SK-N-SH (cell line): ENCODE data around the gene HACE1.

ENCODE experiments used
- CHD2 ChIP-seq: fragments of 150-350 bp; IDR thresholded peaks from 2 replicates; pipeline ENCODE4 v1.6.1; 2018; ENCODE audit warnings: low read length; ENCODE audit not compliant: partially characterized antibody
- EP300 ChIP-seq, 2 experiments: IDR thresholded peaks; 2 replicates each; pipeline versions ENCODE4 v1.4.0 to v1.6.1; 2012; ENCODE audit warnings: borderline replicate concordance in 1 of 2, low read depth in 1 of 2, low read length in 1 of 2
- FOXM1 ChIP-seq: IDR thresholded peaks from 2 replicates; pipeline ENCODE4 v1.4.0; 2012; ENCODE audit warnings: low read depth, mild to moderate bottlenecking
- GABPA ChIP-seq: IDR thresholded peaks from 2 replicates; pipeline ENCODE4 v1.4.0; 2012; ENCODE audit warnings: low read depth, mild to moderate bottlenecking
- JUND ChIP-seq: IDR thresholded peaks from 2 replicates; pipeline ENCODE4 v1.4.0; 2012
- NFIC ChIP-seq: IDR thresholded peaks from 2 replicates; pipeline ENCODE4 v1.4.0; 2012; ENCODE audit warnings: borderline replicate concordance
- POLR2AphosphoS5 ChIP-seq: IDR thresholded peaks from 2 replicates; pipeline ENCODE4 v1.6.1; 2012; ENCODE audit warnings: low read depth, low read length
- TAF1 ChIP-seq: IDR thresholded peaks from 2 replicates; pipeline ENCODE4 v1.6.1; 2012; ENCODE audit warnings: low read depth, mild to moderate bottlenecking, low read length, moderate library complexity, borderline replicate concordance
- YY1 ChIP-seq: IDR thresholded peaks from 2 replicates; pipeline ENCODE4 v1.4.0; 2012; ENCODE audit warnings: low read depth, mild to moderate bottlenecking
- TF ChIP-seq, protein P1 (sequence below): fragments of 200-600 bp; sonication (generic); IDR thresholded peaks from 2 replicates; pipeline ENCODE4 v1.6.1; 2017; ENCODE audit warnings: antibody characterized with exemption, mild to moderate bottlenecking, moderate library complexity
- TF ChIP-seq, protein P2 (sequence below): fragments of 150-350 bp; IDR thresholded peaks from 2 replicates; pipeline ENCODE4 v1.6.1; 2017; ENCODE audit warnings: antibody characterized with exemption, low read length, low read depth, borderline replicate concordance
- TF ChIP-seq, protein P3 (sequence below): IDR thresholded peaks from 2 replicates; pipeline ENCODE4 v1.4.0; 2012; ENCODE audit warnings: low read depth, borderline replicate concordance
- TF ChIP-seq, protein P4 (sequence below): IDR thresholded peaks from 2 replicates; pipeline ENCODE4 v1.6.1; 2012; ENCODE audit warnings: mild to moderate bottlenecking, low read depth, low read length, moderate library complexity

DNA sequence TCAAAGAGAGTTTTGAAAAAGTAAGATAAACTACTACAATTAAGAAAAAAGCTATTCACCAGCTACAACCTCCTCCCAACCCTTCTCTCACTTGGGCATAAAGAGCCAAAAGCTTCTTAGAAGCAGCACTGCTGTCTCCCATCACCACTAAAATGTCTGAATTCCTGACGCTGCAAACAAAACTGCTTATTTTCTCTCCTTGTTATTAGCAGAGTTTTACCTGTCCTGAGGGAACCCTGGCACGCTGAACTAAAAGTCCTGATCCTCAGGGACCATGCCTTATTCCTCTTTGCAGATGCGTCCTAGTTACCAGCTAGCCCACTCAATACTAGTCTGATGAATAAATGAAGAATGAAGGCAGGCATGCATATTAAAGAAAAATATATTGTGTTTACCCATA lies 1.1 kb downstream of the HACE1 start:
- TF ChIP-seq JUND: no peak
- TF ChIP-seq, protein P1, sequence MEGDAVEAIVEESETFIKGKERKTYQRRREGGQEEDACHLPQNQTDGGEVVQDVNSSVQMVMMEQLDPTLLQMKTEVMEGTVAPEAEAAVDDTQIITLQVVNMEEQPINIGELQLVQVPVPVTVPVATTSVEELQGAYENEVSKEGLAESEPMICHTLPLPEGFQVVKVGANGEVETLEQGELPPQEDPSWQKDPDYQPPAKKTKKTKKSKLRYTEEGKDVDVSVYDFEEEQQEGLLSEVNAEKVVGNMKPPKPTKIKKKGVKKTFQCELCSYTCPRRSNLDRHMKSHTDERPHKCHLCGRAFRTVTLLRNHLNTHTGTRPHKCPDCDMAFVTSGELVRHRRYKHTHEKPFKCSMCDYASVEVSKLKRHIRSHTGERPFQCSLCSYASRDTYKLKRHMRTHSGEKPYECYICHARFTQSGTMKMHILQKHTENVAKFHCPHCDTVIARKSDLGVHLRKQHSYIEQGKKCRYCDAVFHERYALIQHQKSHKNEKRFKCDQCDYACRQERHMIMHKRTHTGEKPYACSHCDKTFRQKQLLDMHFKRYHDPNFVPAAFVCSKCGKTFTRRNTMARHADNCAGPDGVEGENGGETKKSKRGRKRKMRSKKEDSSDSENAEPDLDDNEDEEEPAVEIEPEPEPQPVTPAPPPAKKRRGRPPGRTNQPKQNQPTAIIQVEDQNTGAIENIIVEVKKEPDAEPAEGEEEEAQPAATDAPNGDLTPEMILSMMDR: no peak
- TF ChIP-seq FOXM1: no peak
- TF ChIP-seq, protein P2, sequence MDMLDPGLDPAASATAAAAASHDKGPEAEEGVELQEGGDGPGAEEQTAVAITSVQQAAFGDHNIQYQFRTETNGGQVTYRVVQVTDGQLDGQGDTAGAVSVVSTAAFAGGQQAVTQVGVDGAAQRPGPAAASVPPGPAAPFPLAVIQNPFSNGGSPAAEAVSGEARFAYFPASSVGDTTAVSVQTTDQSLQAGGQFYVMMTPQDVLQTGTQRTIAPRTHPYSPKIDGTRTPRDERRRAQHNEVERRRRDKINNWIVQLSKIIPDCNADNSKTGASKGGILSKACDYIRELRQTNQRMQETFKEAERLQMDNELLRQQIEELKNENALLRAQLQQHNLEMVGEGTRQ: no peak
- TF ChIP-seq CHD2: no peak
- TF ChIP-seq, protein P3, sequence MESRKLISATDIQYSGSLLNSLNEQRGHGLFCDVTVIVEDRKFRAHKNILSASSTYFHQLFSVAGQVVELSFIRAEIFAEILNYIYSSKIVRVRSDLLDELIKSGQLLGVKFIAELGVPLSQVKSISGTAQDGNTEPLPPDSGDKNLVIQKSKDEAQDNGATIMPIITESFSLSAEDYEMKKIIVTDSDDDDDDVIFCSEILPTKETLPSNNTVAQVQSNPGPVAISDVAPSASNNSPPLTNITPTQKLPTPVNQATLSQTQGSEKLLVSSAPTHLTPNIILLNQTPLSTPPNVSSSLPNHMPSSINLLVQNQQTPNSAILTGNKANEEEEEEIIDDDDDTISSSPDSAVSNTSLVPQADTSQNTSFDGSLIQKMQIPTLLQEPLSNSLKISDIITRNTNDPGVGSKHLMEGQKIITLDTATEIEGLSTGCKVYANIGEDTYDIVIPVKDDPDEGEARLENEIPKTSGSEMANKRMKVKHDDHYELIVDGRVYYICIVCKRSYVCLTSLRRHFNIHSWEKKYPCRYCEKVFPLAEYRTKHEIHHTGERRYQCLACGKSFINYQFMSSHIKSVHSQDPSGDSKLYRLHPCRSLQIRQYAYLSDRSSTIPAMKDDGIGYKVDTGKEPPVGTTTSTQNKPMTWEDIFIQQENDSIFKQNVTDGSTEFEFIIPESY: no peak
- TF ChIP-seq NFIC: no peak
- no peak for TF ChIP-seq GABPA
- TF ChIP-seq, protein P4, sequence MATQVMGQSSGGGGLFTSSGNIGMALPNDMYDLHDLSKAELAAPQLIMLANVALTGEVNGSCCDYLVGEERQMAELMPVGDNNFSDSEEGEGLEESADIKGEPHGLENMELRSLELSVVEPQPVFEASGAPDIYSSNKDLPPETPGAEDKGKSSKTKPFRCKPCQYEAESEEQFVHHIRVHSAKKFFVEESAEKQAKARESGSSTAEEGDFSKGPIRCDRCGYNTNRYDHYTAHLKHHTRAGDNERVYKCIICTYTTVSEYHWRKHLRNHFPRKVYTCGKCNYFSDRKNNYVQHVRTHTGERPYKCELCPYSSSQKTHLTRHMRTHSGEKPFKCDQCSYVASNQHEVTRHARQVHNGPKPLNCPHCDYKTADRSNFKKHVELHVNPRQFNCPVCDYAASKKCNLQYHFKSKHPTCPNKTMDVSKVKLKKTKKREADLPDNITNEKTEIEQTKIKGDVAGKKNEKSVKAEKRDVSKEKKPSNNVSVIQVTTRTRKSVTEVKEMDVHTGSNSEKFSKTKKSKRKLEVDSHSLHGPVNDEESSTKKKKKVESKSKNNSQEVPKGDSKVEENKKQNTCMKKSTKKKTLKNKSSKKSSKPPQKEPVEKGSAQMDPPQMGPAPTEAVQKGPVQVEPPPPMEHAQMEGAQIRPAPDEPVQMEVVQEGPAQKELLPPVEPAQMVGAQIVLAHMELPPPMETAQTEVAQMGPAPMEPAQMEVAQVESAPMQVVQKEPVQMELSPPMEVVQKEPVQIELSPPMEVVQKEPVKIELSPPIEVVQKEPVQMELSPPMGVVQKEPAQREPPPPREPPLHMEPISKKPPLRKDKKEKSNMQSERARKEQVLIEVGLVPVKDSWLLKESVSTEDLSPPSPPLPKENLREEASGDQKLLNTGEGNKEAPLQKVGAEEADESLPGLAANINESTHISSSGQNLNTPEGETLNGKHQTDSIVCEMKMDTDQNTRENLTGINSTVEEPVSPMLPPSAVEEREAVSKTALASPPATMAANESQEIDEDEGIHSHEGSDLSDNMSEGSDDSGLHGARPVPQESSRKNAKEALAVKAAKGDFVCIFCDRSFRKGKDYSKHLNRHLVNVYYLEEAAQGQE: no peak
- no peak for TF ChIP-seq TAF1
- TF ChIP-seq POLR2AphosphoS5: no peak
- no peak for TF ChIP-seq EP300 (IDR thresholded peaks at IDR 0.05; ENCODE audit: borderline replicate concordance in 1 of 2, low read depth in 1 of 2, low read length in 1 of 2)
- TF ChIP-seq YY1: no peak
